ENCODE measurements around the gene LMBR1.

The LMBR1 gene

DNA sequence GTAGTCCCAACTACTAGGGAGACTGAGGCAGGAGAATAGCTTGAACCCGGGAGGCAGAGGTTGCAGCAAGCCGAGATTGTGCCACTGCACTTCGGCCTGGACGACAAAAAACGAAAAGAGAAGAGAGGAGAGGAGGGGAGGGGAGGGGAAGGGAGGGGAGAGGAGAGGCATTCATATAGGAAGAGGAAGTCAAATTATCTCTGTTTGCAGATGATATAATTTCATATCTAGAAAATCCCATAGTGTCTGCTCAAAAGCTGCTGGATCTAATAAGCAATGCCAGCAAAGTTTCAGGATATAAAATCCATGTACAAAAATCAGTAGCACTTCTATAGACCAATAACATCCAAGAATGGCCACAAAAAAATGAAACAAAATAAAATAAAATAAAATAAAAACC lies 120.3 kb downstream of the LMBR1 start:
- WGBS, 2 donors (ENCODE audit: extremely low coverage in 2 of 2, insufficient read length in 2 of 2, insufficient replicate concordance in 1 of 2): no CpG with 5 or more reads among the region's 5 CpGs
- H4K8ac ChIP-seq (ENCODE audit: low read depth, low read length): no peak overlapping the region

DNA sequence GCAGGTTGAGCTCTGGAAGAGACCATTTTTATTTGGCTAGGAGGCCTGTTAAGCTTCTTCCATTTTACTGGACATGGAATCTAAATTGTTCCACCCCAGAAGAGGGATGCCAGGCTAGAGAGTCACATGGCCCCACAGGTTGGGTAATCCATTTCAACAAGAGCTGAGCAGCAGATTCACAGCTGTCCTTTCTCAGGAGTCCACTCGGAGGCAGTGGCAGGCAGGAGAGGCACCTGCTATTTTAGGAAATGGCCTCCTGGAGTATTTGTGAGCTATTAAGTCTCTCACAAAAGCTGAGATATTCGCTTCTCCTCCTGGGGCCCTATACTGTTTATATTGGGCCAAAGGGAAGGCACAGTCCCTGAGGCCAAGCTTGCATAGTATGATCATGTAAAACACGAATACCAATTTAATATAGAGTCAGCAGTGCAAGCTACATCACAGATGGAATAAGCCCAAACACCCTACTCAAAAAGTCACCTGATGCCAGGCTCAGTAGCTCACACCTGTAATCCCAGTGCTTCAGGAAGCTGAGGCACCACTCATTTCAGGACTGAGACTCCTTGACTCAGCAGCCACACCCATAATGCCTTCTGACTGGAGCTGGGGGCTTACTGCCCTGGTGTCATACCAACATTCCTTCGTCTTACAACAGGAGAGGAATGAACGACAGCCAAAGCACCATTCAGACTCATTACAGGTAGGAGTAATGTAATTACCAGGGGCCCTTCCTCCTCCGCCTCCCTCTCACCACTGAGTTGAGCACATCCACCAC lies 124.1 kb downstream of the LMBR1 start:
- no peak overlapping the region for H3K4me2 ChIP-seq (ENCODE audit: insufficient read depth, low read length, poor library complexity, severe bottlenecking)
- no peak overlapping the region for H3K23ac ChIP-seq (ENCODE audit: low read depth, low read length, poor library complexity)
- H2AK5ac ChIP-seq (ENCODE audit: low read depth, low read length): no peak overlapping the region
- H2AFZ ChIP-seq (ENCODE audit: low read length): no peak overlapping the region
- no peaks in the 10 kb centered on the region for H3K27me3 ChIP-seq (ENCODE audit: control insufficient read depth in 3 of 3, insufficient read depth in 3 of 3, low read depth in 1 of 3, low read length in 3 of 3)
- no peak overlapping the region for H3K27ac ChIP-seq (replicated peaks; ENCODE audit: low read length)
- H4K91ac ChIP-seq (ENCODE audit: low read depth, low read length, poor library complexity): no peak overlapping the region
- no peak overlapping the region for H3K14ac ChIP-seq (ENCODE audit: low read length)
- H3K4me1 ChIP-seq (ENCODE audit: control insufficient read depth in 2 of 2, insufficient read depth in 1 of 2, low read depth in 1 of 2, low read length in 2 of 2): no peaks in the 10 kb centered on the region
- H3K18ac ChIP-seq (ENCODE audit: low read length): no peak overlapping the region
- no peaks in the 10 kb centered on the region for H3K79me1 ChIP-seq (ENCODE audit: low read depth, low read length)
- no peak overlapping the region for H2BK120ac ChIP-seq (ENCODE audit: low read depth, low read length)
- no CpG with 5 or more reads among the region's 6 CpGs for WGBS, 2 donors (ENCODE audit: extremely low coverage in 2 of 2, insufficient read length in 2 of 2, insufficient replicate concordance in 1 of 2)
- H3K36me3 ChIP-seq (replicated peaks in 1 of 2; ENCODE audit: control insufficient read depth in 2 of 2, insufficient read depth in 2 of 2, low read length in 2 of 2): no peaks in the 10 kb centered on the region
- no peak overlapping the region for H4K8ac ChIP-seq (ENCODE audit: low read depth, low read length)
- H3K9me3 ChIP-seq (replicated peaks in 1 of 2; ENCODE audit: control insufficient read depth in 2 of 2, insufficient read depth in 1 of 2, low read depth in 1 of 2, low read length in 2 of 2): no peaks in the 10 kb centered on the region
- H2BK12ac ChIP-seq (ENCODE audit: low read length): no peak overlapping the region
- H2BK15ac ChIP-seq (ENCODE audit: low read length): no peak overlapping the region
- H3K4me3 ChIP-seq (ENCODE audit: low read length in 2 of 2): no peak overlapping the region
- no peak overlapping the region for H3K9ac ChIP-seq (ENCODE audit: low read depth, low read length, poor library complexity)
- H3K4ac ChIP-seq (ENCODE audit: low read length): no peak overlapping the region
- no peak overlapping the region for H2BK5ac ChIP-seq (ENCODE audit: low read length)
- DNase-seq (ENCODE audit: low spot score): no peak

More for the DNA sequence above, 120.3 kb downstream of the LMBR1 start:
- H3K36me3 ChIP-seq (replicated peaks in 1 of 2; ENCODE audit: control insufficient read depth in 2 of 2, insufficient read depth in 2 of 2, low read length in 2 of 2): no peaks in the 10 kb centered on the region
- H3K4me1 ChIP-seq (ENCODE audit: control insufficient read depth in 2 of 2, insufficient read depth in 1 of 2, low read depth in 1 of 2, low read length in 2 of 2): no peaks in the 10 kb centered on the region
- H4K91ac ChIP-seq (ENCODE audit: low read depth, low read length, poor library complexity): no peak overlapping the region
- H3K79me1 ChIP-seq (ENCODE audit: low read depth, low read length): no peaks in the 10 kb centered on the region
- H3K27ac ChIP-seq (replicated peaks; ENCODE audit: low read length): no peak overlapping the region
- no peak overlapping the region for H3K4me2 ChIP-seq (ENCODE audit: insufficient read depth, low read length, poor library complexity, severe bottlenecking)
- H2BK120ac ChIP-seq (ENCODE audit: low read depth, low read length): no peak overlapping the region
- no peak overlapping the region for H2BK12ac ChIP-seq (ENCODE audit: low read length)
- no peak overlapping the region for H2BK15ac ChIP-seq (ENCODE audit: low read length)
- no peak overlapping the region for H3K18ac ChIP-seq (ENCODE audit: low read length)
- no peak overlapping the region for H3K4me3 ChIP-seq (ENCODE audit: low read length in 2 of 2)
- no peaks in the 10 kb centered on the region for H3K27me3 ChIP-seq (ENCODE audit: control insufficient read depth in 3 of 3, insufficient read depth in 3 of 3, low read depth in 1 of 3, low read length in 3 of 3)
- H3K9me3 ChIP-seq (replicated peaks in 1 of 2; ENCODE audit: control insufficient read depth in 2 of 2, insufficient read depth in 1 of 2, low read depth in 1 of 2, low read length in 2 of 2): no peaks in the 10 kb centered on the region
- no peak overlapping the region for H3K9ac ChIP-seq (ENCODE audit: low read depth, low read length, poor library complexity)
- no peak overlapping the region for H3K4ac ChIP-seq (ENCODE audit: low read length)
- H2BK5ac ChIP-seq (ENCODE audit: low read length): no peak overlapping the region
- no peak overlapping the region for H3K23ac ChIP-seq (ENCODE audit: low read depth, low read length, poor library complexity)
- no peak overlapping the region for H3K14ac ChIP-seq (ENCODE audit: low read length)
- H2AFZ ChIP-seq (ENCODE audit: low read length): no peak overlapping the region
- no peak overlapping the region for H2AK5ac ChIP-seq (ENCODE audit: low read depth, low read length)
- DNase-seq (ENCODE audit: low spot score): no peak

DNA sequence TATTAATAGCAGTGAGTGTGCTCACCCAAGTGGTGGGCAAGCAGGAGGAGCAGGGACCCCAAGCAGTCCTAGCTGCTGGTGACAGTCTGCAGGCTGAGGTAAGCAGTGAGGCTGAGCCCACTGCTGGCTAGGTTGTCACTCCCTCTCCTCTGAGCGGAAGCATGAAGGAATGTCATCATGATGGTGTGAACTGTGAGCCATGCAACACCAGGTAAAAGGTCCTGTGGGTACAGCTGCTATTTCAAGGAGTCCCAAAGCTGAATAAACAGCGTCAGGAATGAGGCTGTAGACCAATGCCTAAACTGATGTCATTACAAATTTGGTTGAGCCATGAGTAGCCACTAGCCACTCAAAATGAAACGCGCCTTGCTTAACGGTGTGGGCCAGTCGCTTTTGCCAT lies 126.3 kb downstream of the LMBR1 start:
- H2BK15ac ChIP-seq (ENCODE audit: low read length): no peak overlapping the region
- no peak overlapping the region for H3K14ac ChIP-seq (ENCODE audit: low read length)
- no peaks in the 10 kb centered on the region for H3K9me3 ChIP-seq (replicated peaks in 1 of 2; ENCODE audit: control insufficient read depth in 2 of 2, insufficient read depth in 1 of 2, low read depth in 1 of 2, low read length in 2 of 2)
- no peaks in the 10 kb centered on the region for H3K4me1 ChIP-seq (ENCODE audit: control insufficient read depth in 2 of 2, insufficient read depth in 1 of 2, low read depth in 1 of 2, low read length in 2 of 2)
- no peak overlapping the region for H4K8ac ChIP-seq (ENCODE audit: low read depth, low read length)
- H4K91ac ChIP-seq (ENCODE audit: low read depth, low read length, poor library complexity): no peak overlapping the region
- H3K27me3 ChIP-seq (ENCODE audit: control insufficient read depth in 3 of 3, insufficient read depth in 3 of 3, low read depth in 1 of 3, low read length in 3 of 3): no peaks in the 10 kb centered on the region
- H2BK5ac ChIP-seq (ENCODE audit: low read length): no peak overlapping the region
- DNase-seq (ENCODE audit: low spot score): no peak
- H3K79me1 ChIP-seq (ENCODE audit: low read depth, low read length): no peaks in the 10 kb centered on the region
- H3K4ac ChIP-seq (ENCODE audit: low read length): no peak overlapping the region
- H2AK5ac ChIP-seq (ENCODE audit: low read depth, low read length): no peak overlapping the region
- H3K4me3 ChIP-seq (ENCODE audit: low read length in 2 of 2): no peak overlapping the region
- H3K9ac ChIP-seq (ENCODE audit: low read depth, low read length, poor library complexity): no peak overlapping the region
- no CpG with 5 or more reads among the region's 6 CpGs for WGBS, 2 donors (ENCODE audit: extremely low coverage in 2 of 2, insufficient read length in 2 of 2, insufficient replicate concordance in 1 of 2)
- H3K27ac ChIP-seq (replicated peaks; ENCODE audit: low read length): no peak overlapping the region
- H2BK12ac ChIP-seq (ENCODE audit: low read length): no peak overlapping the region
- no peak overlapping the region for H3K18ac ChIP-seq (ENCODE audit: low read length)
- no peak overlapping the region for H2BK120ac ChIP-seq (ENCODE audit: low read depth, low read length)
- peaks cover 1 to 18% of the 10 kb centered on the region in 2 donors for H3K36me3 ChIP-seq (replicated peaks in 1 of 2; ENCODE audit: control insufficient read depth in 2 of 2, insufficient read depth in 2 of 2, low read length in 2 of 2)
- H2AFZ ChIP-seq (ENCODE audit: low read length): no peak overlapping the region
- no peak overlapping the region for H3K4me2 ChIP-seq (ENCODE audit: insufficient read depth, low read length, poor library complexity, severe bottlenecking)
- no peak overlapping the region for H3K23ac ChIP-seq (ENCODE audit: low read depth, low read length, poor library complexity)

DNA sequence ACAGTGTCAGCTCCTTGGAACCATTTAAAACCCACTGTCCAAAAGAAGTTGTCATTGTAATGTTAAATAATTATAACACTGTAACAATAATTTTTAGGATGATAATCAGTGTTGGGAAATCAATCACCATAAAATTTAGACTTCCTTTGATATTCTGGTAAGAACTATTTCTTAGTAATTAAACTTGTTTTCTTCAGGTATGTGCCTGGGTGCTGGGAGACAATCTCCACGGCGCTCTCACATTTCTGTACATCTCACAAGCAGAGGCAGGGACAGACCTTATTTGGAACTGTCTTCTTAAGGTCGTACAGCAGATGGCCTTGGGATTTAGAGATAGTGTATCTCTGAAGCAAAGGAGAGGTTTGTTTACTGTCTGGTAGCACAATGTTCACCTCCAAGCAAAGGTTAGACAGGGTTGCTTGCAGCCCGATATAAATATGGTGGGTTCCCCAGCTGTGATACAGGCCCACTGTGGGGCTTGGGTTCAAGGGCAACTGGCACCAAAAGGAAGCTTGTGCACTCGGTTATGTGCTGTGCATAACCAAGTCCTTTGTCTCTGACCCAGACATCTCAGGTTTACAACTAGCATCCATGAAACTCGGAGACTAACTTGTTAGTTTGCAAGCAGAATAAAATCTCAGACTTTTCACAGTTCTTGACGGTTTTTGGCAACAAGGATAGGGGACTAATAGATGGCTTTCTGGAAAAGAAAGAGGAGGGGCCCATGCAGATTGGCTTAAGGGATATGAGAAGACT lies 126.9 kb downstream of the LMBR1 start:
- Histone ChIP-seq H3K4me3 (ENCODE audit: low read length in 2 of 2) (no peak overlapping the region), H3K23ac (ENCODE audit: low read depth, low read length, poor library complexity) (no peak overlapping the region), H2BK15ac (ENCODE audit: low read length) (no peak overlapping the region), H3K4me2 (ENCODE audit: insufficient read depth, low read length, poor library complexity, severe bottlenecking) (no peak overlapping the region), H3K27me3 (ENCODE audit: control insufficient read depth in 3 of 3, insufficient read depth in 3 of 3, low read depth in 1 of 3, low read length in 3 of 3) (no peaks in the 10 kb centered on the region), H3K14ac (ENCODE audit: low read length) (no peak overlapping the region), H3K36me3 (replicated peaks in 1 of 2; ENCODE audit: control insufficient read depth in 2 of 2, insufficient read depth in 2 of 2, low read length in 2 of 2) (peaks cover 1 to 22% of the 10 kb centered on the region in 2 donors), H3K9me3 (replicated peaks in 1 of 2; ENCODE audit: control insufficient read depth in 2 of 2, insufficient read depth in 1 of 2, low read depth in 1 of 2, low read length in 2 of 2) (no peaks in the 10 kb centered on the region), H3K4ac (ENCODE audit: low read length) (no peak overlapping the region), H3K79me1 (ENCODE audit: low read depth, low read length) (no peaks in the 10 kb centered on the region), H2BK12ac (ENCODE audit: low read length) (no peak overlapping the region), H3K27ac (replicated peaks; ENCODE audit: low read length) (no peak overlapping the region), H2AFZ (ENCODE audit: low read length) (no peak overlapping the region), H4K91ac (ENCODE audit: low read depth, low read length, poor library complexity) (no peak overlapping the region), H2BK120ac (ENCODE audit: low read depth, low read length) (no peak overlapping the region), H3K4me1 (ENCODE audit: control insufficient read depth in 2 of 2, insufficient read depth in 1 of 2, low read depth in 1 of 2, low read length in 2 of 2) (no peaks in the 10 kb centered on the region), H2AK5ac (ENCODE audit: low read depth, low read length) (no peak overlapping the region), H3K18ac (ENCODE audit: low read length) (no peak overlapping the region), H2BK5ac (ENCODE audit: low read length) (no peak overlapping the region), H3K9ac (ENCODE audit: low read depth, low read length, poor library complexity) (no peak overlapping the region), H4K8ac (ENCODE audit: low read depth, low read length) (no peak overlapping the region)
- no peak for DNase-seq (ENCODE audit: low spot score)
- no CpG with 5 or more reads among the region's 7 CpGs for WGBS, 2 donors (ENCODE audit: extremely low coverage in 2 of 2, insufficient read length in 2 of 2, insufficient replicate concordance in 1 of 2)

Data from neuronal stem cell (in vitro differentiated cells).